ENCODE results near the gene MYO1C.
"Not testable (repeated sequence)": the region's sequence is repeated elsewhere in the genome, so short reads cannot be mapped to it uniquely, and the experiment has no call there.

The MYO1C gene

GRCh38 chr17:1492249-1493206, at the start of gene MYO1C:
TSS of gene MYO1C (minus strand) at chr17:1492686. CDS start at chr17:1492487, 199 bp downstream.
- no peak for DNase-seq

- no peak for DNase-seq
Measured at GRCh38 chr17:1541367-1541904, 49.0 kb upstream of the MYO1C start.

- DNase-seq, result no peak
Measured at GRCh38 chr17:1539811-1540210, 47.3 kb upstream of the MYO1C start.

GRCh38 chr17:1535737-1536136, 43.3 kb upstream of the MYO1C start:
- no peak for DNase-seq

GRCh38 chr17:1533661-1534325, 41.3 kb upstream of the MYO1C start:
- no peak for DNase-seq

GRCh38 chr17:1532836-1533602, 40.5 kb upstream of the MYO1C start:
- no peak for DNase-seq

GRCh38 chr17:1529863-1530262, 37.4 kb upstream of the MYO1C start:
- no peak for DNase-seq

GRCh38 chr17:1526876-1527275, 34.4 kb upstream of the MYO1C start:
- DNase-seq, result not testable (repeated sequence)

- no peak for DNase-seq
Measured at GRCh38 chr17:1522626-1523025, 30.1 kb upstream of the MYO1C start.

- no peak for DNase-seq
Measured at GRCh38 chr17:1521086-1521640, 28.7 kb upstream of the MYO1C start.

- no peak for DNase-seq
Measured at GRCh38 chr17:1519678-1520077, 27.2 kb upstream of the MYO1C start.

GRCh38 chr17:1518410-1518809, 25.9 kb upstream of the MYO1C start:
- DNase-seq, result no peak

- peak; percentile 83 to 95 for DNase-seq
Measured at GRCh38 chr17:1516388-1517161, 24.1 kb upstream of the MYO1C start, which contains the start of gene INPP5K. TSS of gene INPP5K (minus strand) at chr17:1516612. CDS start at chr17:1516499, 113 bp downstream.

- DNase-seq, result peak; percentile 55 to 72
Measured at GRCh38 chr17:1515640-1516387, 23.3 kb upstream of the MYO1C start.

- DNase-seq, result no peak
Measured at GRCh38 chr17:1512351-1512750, 19.9 kb upstream of the MYO1C start.

GRCh38 chr17:1511756-1512321, 19.4 kb upstream of the MYO1C start:
- DNase-seq, result no peak

GRCh38 chr17:1511290-1511689, 18.8 kb upstream of the MYO1C start:
- DNase-seq, result no peak

- DNase-seq, result no peak
Measured at GRCh38 chr17:1509290-1509881, 16.9 kb upstream of the MYO1C start.

GRCh38 chr17:1508709-1509108, 16.2 kb upstream of the MYO1C start:
- not testable (repeated sequence) for DNase-seq

- DNase-seq, result no peak
Measured at GRCh38 chr17:1506649-1507267, 14.3 kb upstream of the MYO1C start.
